ENCODE measurements around the gene SYNPO2.

The SYNPO2 gene

GRCh38 chr4:118846979-118847378, 41.7 kb upstream of the SYNPO2 start:
- Histone ChIP-seq H3K27ac (ENCODE audit: poor library complexity, severe bottlenecking) (no peak overlapping the region), H3K27me3 (ENCODE audit: insufficient read depth, poor library complexity, severe bottlenecking) (no peaks in the 10 kb centered on the region), H3K36me3 (ENCODE audit: low read depth) (no peaks in the 10 kb centered on the region), H3K4me1 (ENCODE audit: insufficient read depth, poor library complexity, severe bottlenecking) (peaks cover 8% of the 10 kb centered on the region), H3K4me3 (ENCODE audit: severe bottlenecking) (no peak overlapping the region), H3K9me3 (ENCODE audit: severe bottlenecking) (no peaks in the 10 kb centered on the region)
- TF ChIP-seq CTCF (IDR thresholded peaks at IDR 0.05; ENCODE audit: poor library complexity, severe bottlenecking), result no peak
- DNase-seq (ENCODE audit: low spot score), result no peak
- no peak for ATAC-seq (ENCODE audit: low read depth)

- no peaks in the 10 kb centered on the region for H3K9me3 ChIP-seq (ENCODE audit: severe bottlenecking)
- H3K4me3 ChIP-seq (ENCODE audit: severe bottlenecking), result no peak overlapping the region
- TF ChIP-seq CTCF (IDR thresholded peaks at IDR 0.05; ENCODE audit: poor library complexity, severe bottlenecking), result no peak
- H3K27ac ChIP-seq (ENCODE audit: poor library complexity, severe bottlenecking), result no peak overlapping the region
- DNase-seq (ENCODE audit: low spot score) (no peak), ATAC-seq (ENCODE audit: low read depth) (no peak)
- peaks cover 3% of the 10 kb centered on the region for H3K4me1 ChIP-seq (ENCODE audit: insufficient read depth, poor library complexity, severe bottlenecking)
- H3K36me3 ChIP-seq (ENCODE audit: low read depth), result no peaks in the 10 kb centered on the region
- H3K27me3 ChIP-seq (ENCODE audit: insufficient read depth, poor library complexity, severe bottlenecking), result no peaks in the 10 kb centered on the region
These were observed 40.4 kb upstream of the SYNPO2 start for GRCh38 chr4:118848242-118848641.

GRCh38 chr4:118848901-118849300, 39.8 kb upstream of the SYNPO2 start:
- H3K27ac ChIP-seq (ENCODE audit: poor library complexity, severe bottlenecking), result no peak overlapping the region
- peaks cover 3% of the 10 kb centered on the region for H3K4me1 ChIP-seq (ENCODE audit: insufficient read depth, poor library complexity, severe bottlenecking)
- ATAC-seq (ENCODE audit: low read depth) (no peak), DNase-seq (ENCODE audit: low spot score) (no peak)
- no peak overlapping the region for H3K4me3 ChIP-seq (ENCODE audit: severe bottlenecking)
- no peaks in the 10 kb centered on the region for H3K27me3 ChIP-seq (ENCODE audit: insufficient read depth, poor library complexity, severe bottlenecking)
- TF ChIP-seq CTCF (IDR thresholded peaks at IDR 0.05; ENCODE audit: poor library complexity, severe bottlenecking), result no peak
- H3K36me3 ChIP-seq (ENCODE audit: low read depth), result no peaks in the 10 kb centered on the region
- no peaks in the 10 kb centered on the region for H3K9me3 ChIP-seq (ENCODE audit: severe bottlenecking)

GRCh38 chr4:118849867-118850487, 38.7 kb upstream of the SYNPO2 start:
- H3K27ac ChIP-seq (ENCODE audit: poor library complexity, severe bottlenecking), result no peak overlapping the region
- no peaks in the 10 kb centered on the region for H3K9me3 ChIP-seq (ENCODE audit: severe bottlenecking)
- ATAC-seq (ENCODE audit: low read depth), result no peak

More at GRCh38 chr4:118849867-118850487, 38.7 kb upstream of the SYNPO2 start:
- H3K4me3 ChIP-seq (ENCODE audit: severe bottlenecking), result peak overlapping the region; percentile 25
- no peaks in the 10 kb centered on the region for H3K27me3 ChIP-seq (ENCODE audit: insufficient read depth, poor library complexity, severe bottlenecking)
- TF ChIP-seq CTCF (IDR thresholded peaks at IDR 0.05; ENCODE audit: poor library complexity, severe bottlenecking), result no peak
- DNase-seq (ENCODE audit: low spot score), result no peak
- no peaks in the 10 kb centered on the region for H3K36me3 ChIP-seq (ENCODE audit: low read depth)
- H3K4me1 ChIP-seq (ENCODE audit: insufficient read depth, poor library complexity, severe bottlenecking), result peaks cover 3% of the 10 kb centered on the region
